Frontal cortex (tissue), 4 donors: Measurements from ENCODE around the gene XPNPEP1. TPM values are rescaled to one million over a fixed set of nuclear protein-coding genes. Genes with fewer than 3 reads are reported as not detected.
"Not testable (repeated sequence)": the region's sequence is repeated elsewhere in the genome, so short reads cannot be mapped to it uniquely, and the experiment has no call there.

ENCODE experiments used
- DNase-seq, 2 donors: peaks; one replicate each; pipeline ENCODE4 v3.0.0; 2012; ENCODE audit warnings: low spot score in 2 of 2
- FAIRE-seq: peaks from 2 replicates; lab custom pipeline; 2012; peaks lifted over from hg19 to GRCh38; lab: Jason Lieb, UNC
- total RNA-seq: library from RNA; depleted of rRNA; stranded (reverse); fragments of >200 nt; gene quantifications from one replicate; pipeline ENCODE4 v1.2.3, GENCODE V29; 2014
- donor health status: control.
- donor health status: control.
- donor health status: control.

Gene XPNPEP1
- total RNA-seq, 1 donor from 2014 or later, result 79.9 TPM

GRCh38 chr10:109926061-109926745 lies 2.9 kb upstream of the XPNPEP1 start:
- FAIRE-seq (no peak), DNase-seq (no peak)

GRCh38 chr10:109924967-109925620 lies 1.8 kb upstream of the XPNPEP1 start:
- DNase-seq (no peak), FAIRE-seq (no peak)

DNA sequence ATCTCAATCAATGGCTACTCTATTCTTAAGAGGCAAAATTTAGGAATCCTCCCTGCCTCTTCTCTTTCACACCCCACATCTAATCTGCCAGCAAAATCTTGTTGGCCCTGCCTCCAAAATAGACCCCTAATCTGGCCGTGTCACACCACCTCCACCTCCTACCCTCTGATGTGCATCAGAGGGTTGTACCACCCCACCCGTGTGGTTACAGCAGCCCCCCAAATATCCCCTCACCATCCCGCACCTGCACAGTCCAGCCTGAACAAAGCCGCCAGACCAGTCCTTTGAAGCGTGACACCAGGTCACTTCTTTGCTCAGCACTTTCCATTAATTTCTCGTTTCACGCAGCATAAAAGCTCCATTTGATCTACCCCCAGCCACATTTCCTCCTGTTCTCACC lies 776 bp upstream of the XPNPEP1 start:
- FAIRE-seq, result no peak

GRCh38 chr10:109922358-109922975 lies 844 bp downstream of the XPNPEP1 start:
- no peak for FAIRE-seq

More for the DNA sequence above, 776 bp upstream of the XPNPEP1 start:
- DNase-seq, result no peak

DNA sequence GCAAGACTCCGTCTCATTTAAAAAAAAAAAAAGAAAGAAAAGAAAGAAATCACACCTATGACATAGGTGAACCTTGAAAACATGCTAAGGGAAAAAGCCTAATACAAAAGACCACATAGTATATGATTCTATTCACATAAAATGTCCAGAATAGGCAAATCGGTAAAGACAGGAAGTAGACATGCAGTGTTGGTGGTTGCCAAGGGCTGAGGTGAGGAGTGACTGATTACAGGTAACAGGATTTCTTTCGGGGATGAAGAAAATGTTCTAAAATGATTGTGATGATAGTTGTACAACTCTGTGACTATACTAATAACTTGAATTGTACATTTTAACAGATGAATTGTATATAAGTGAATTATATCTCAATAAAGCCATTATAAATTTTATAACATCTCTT lies 3.3 kb downstream of the XPNPEP1 start:
- FAIRE-seq, result no peak
- DNase-seq, result no peak

More at GRCh38 chr10:109922358-109922975, 844 bp downstream of the XPNPEP1 start:
- no peak for DNase-seq

- no peak for DNase-seq
- FAIRE-seq, result no peak
These were observed 4.1 kb downstream of the XPNPEP1 start for GRCh38 chr10:109919220-109919619.

- FAIRE-seq, DNase-seq: not testable (repeated sequence)
These were observed 4.6 kb downstream of the XPNPEP1 start for GRCh38 chr10:109918707-109919106.

DNA sequence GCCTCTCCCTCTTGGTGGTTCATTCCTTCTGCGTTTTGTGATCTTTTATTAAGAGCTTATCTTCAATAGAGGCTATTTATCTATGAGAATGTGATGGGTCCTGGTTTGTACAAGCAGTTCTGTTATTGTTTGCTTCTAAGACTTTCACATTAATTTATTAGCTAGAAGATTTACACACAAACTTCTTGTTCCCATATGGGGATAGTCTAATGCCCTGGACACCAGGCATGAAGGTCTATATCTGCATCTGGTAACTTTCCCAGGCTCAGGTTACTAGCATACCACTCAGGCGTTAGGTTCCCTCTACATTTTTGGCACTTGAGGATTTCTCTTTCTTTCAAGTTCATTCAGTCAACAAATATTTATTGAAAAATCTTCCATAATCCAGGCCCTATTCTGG lies 7.7 kb downstream of the XPNPEP1 start:
- FAIRE-seq, result no peak
- no peak for DNase-seq

GRCh38 chr10:109914966-109915365 lies 8.3 kb downstream of the XPNPEP1 start:
- no peak for DNase-seq
- no peak for FAIRE-seq

GRCh38 chr10:109913306-109913892 lies 9.9 kb downstream of the XPNPEP1 start:
- DNase-seq, result no peak
- no peak for FAIRE-seq

DNA sequence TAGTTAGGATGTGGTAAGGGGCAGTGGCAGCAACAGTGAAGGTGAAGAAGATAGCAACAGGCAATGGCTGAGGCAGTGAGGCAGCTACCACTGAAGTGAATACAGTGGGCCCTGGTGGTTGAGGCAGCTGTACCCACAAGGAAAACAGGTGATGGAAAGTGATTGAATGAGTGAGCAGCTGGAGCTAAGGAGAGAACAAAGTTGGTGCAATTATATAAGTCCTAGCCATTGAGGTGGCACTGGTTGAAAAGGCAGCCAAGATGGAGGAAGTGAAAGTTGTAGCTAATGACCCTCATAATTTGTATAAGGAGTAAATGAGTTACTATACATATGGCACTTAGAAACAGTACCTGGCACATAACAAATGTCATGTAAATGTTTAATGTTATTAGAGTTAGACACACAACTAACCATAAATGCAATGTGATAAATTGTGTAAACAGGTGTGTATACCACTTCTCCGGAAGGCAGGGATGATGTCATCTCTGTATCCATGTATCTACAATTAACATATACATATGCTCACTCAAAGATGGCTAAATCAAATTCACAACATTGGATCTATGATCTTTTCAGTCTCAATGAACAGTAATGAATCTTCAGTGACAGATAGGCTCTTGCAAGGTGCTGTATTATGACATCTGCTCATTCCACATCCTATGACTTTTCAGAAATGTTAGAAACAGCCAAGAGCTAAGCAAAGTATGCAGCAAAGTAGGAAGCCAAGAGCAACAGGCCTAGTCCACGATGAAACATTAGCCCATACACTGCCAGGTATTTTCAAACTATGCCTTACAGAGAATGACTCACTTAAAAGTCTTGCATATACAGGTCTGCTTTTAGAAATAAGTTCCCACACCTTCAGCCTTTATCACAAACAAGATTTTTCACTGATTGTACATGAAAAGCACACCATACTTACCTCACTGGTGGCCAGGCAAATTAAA lies 10.7 kb downstream of the XPNPEP1 start:
- no peak for DNase-seq
- no peak for FAIRE-seq

- no peak for DNase-seq
- FAIRE-seq, result no peak
These were observed 11.4 kb downstream of the XPNPEP1 start for GRCh38 chr10:109911903-109912302.

GRCh38 chr10:109906316-109906715 lies 17.0 kb downstream of the XPNPEP1 start:
- FAIRE-seq, result no peak
- DNase-seq, result no peak

GRCh38 chr10:109904397-109904796 lies 18.9 kb downstream of the XPNPEP1 start:
- FAIRE-seq, result no peak
- no peak for DNase-seq

GRCh38 chr10:109902992-109903947 lies 20.0 kb downstream of the XPNPEP1 start:
- FAIRE-seq (no peak), DNase-seq (no peak)

DNA sequence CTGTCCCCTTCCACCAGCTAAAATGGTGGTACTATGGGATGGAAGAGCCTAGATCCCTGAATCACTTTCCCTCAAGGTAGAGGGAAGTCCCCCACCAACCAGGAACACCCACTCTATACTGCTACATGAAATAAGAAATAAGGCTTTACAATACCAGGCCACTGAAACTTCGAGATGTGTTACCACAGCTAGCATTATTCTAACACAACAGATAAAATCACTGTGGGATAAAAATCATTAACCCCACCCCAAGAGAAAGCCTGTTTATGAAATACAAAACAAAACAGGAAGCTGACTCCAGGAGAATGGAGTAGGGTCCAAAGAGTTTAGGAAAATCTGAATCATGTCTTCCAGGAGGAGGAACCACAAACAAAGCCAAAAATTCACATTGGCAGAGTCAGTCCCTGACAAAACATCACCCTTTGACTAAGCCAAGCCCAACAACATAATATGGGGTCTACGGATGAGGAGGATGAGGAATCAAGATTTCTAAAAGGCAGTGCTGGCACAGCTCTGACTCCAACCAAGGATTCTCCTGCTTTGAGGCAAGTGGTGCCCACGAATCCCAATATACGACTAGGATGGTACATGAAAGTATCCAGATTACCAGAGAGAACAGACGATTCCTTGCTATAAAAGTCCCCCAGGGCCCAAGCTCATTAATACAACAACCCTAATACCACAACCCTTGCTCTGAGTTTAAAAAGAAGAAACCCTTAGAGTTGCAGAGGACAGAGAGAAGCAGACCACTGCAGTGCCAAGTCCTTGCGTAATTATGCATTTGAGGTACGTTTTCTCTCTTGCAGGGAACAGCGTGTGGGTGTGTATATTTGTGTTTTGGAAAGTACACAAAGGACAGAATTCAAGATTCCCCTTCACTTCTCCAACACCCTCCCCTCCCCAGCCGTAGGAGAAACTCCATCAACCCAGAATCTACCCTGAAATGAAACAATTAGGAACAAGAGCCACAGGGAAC lies 23.7 kb downstream of the XPNPEP1 start:
- FAIRE-seq (no peak), DNase-seq (no peak)

DNA sequence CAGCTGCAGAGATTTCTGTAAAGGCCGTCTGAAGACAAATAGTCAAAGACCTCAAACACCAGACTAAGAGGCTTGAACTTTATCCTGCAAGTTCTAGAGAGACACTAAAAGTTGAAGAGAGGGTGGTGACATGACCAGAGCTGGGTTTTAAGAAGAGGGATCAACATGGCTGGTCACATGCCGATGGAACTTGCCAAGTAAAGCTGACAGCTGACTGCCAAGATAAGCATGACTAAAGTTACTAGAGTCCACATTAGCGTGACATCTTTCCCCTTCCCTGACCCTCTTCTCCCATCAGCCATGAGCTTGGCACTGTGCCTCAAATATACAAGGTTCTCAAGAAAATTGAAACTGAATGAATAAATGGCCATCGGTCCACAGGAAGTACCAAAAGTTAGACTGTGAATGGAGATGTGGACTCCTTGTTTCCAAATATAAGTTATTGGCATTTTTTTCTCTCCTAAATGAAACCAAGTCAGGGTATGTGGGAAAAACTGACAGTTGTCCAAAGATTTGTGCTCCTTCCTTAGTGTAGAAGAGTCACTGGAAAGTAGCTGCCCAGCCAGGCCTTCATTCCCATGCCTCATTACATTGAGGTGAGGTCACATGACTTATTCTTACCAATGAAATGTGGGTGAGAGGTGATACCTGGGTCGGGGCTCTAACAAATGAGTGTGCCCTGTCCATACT lies 24.5 kb downstream of the XPNPEP1 start:
- FAIRE-seq, result no peak
- no peak for DNase-seq
